Activated gamma-delta T cell treated with anti-CD3 and anti-CD28 coated beads, Interleukin-2, amount 50 U/mL, for 16 hours (primary cell): ENCODE results near the gene TIGAR.

Experiments used
- DNase-seq: peaks from one replicate; pipeline ENCODE4 v3.0.0-alpha.2; 2020; ENCODE audit warnings: low read depth

TIGAR gene

GRCh38 chr12:4380332-4380731 is 59.3 kb downstream of the TIGAR start:
- no peak for DNase-seq

DNA sequence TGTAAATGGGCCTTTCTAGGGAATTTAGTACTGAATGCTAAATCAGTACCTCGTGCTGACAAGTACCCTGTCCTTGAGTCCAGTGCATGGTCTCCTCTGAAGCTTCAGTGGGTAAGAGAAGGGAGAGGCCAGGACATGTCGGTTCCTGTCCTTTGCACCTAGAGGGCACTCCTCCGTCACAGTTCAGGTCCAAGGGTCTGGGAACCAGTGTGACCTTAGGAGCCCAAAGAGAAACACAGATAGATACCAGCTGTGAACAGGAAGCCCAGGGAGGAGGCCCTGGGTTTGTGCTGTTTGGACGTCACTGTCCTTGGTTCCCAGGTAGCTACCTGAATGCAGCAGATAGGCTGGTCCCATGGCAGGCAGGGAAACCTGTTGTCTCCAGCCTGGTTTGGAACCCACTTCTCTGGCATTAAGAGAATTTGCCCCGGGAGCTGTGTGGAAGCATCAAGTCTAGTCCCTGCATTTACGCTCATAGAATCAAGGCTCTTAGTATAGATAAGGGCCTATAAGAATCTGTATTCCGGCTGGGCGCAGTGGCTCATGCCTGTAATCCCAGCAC is 62.4 kb downstream of the TIGAR start:
- DNase-seq, result no peak

GRCh38 chr12:4386801-4387200 is 65.8 kb downstream of the TIGAR start:
- DNase-seq, result no peak

DNA sequence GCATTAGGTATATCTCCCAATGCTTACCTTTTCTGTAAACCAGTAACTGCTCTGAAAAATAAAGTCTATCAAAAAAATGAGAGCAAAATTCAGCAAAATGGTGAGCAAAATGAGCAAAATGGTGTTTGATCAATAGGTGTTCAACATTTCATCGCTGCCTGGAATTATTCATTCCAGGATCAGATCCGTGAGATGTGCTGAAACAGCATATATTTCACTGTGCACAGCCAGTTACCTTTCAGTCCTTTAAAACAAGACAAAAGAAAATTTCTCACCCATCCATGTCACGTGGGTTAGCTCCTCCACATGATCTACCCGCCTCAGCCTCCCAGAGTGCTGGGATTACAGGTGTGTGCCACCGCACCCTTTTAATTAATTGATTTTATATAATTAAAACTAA is 66.6 kb downstream of the TIGAR start:
- DNase-seq, result no peak

DNA sequence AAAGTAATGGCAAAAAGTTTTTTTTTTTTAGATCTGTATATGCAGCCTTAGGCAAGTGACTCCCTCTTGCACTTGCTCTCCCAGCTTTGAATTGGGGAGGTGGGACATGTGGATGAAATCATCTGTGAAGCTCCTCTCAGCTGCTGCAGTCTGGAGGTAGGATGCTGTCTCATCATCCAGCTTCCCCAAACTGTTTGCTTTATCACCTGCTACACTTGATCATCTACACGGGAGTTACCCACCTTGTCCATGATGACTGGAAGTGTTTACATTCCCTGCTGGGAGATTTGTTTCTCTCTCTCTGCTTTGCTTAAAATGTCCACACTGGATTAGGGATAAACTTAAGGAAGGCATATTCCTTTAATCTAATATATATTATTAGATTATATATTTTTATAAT is 67.0 kb downstream of the TIGAR start:
- DNase-seq, result no peak

GRCh38 chr12:4388662-4389061 is 67.6 kb downstream of the TIGAR start:
- DNase-seq, result no peak

DNA sequence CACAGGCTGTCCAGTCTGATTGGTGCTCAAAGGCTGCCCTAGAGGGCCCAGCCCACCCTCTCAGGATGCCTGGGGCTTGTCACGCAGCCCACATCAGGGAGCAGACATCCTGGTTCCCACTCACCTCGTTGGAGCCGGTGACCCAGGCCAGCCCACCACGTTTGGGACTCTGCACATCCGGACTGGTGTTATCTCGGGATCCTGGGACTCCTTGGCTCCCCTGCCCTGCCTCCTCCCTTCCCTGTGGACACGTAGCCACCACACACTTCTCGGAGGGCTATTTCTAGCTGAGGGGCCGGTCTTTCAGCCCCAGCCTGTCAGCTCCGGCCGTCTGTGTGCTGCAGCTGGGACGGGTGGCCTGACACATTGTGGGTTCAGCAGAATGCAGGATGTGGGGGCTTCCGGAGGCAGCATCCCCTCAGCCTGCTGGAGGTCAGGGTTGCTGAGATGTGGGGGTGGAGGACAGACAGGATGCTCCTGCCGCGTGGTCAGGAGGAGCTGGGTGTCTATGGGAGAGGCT is 71.3 kb downstream of the TIGAR start:
- DNase-seq, result no peak

DNA sequence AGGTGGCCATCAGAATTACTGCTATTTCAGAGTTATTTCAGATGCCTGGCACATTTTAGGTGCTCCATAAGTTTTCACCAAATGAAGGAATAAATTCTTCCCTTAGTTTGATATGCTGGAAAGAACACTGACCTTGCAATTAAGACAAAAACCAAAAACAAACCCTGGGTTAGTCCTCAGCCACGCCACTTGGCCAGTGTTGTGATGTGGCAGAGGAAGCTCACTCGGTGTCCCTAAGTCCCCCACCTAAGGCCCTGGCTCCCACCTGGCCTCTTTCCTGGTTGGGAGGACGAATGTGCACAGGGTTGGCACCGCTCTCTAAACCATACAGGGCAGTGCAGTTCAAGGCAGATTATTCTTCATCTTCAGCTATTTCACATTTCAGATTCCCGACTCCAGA is 72.2 kb downstream of the TIGAR start:
- no peak for DNase-seq

DNA sequence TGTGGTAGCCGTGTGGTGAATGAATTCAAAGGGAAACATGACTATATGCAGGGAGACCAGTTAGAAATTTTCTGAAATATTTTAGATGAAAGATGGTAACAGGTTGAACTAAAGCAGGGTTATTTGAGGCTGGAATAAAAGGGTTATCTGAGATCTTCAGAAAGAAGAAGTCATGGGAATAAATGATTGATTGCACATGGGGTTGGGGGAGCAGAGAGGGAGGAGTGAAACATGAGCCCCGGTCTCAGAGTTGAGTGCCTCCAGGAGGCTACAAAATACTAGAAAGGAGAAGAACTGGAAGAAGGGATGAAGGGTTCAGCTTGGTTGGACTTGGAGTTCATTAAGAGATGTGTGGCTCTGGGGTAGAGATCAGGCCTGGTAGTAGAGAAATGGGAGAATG is 74.8 kb downstream of the TIGAR start:
- no peak for DNase-seq

- DNase-seq, result no peak
Observed at GRCh38 chr12:4401117-4401516, 80.1 kb downstream of the TIGAR start.

- no peak for DNase-seq
Observed at GRCh38 chr12:4402996-4403395, 82.0 kb downstream of the TIGAR start.
